RWPE2 (cell line): ENCODE measurements around the gene HM13.

Source experiments
- ATAC-seq: fragments of 200-7000 bp; cut with Tn5 transposase; 3 replicates; pipeline ENCODE4 v1.9.1; 2021; ENCODE audit warnings: low read depth
- DNase-seq: peaks from one replicate; pipeline ENCODE4 v3.0.0-alpha.2; 2020; ENCODE audit warnings: low spot score
- H3K27ac ChIP-seq: fragments of 450-650 bp; 2 replicates; pipeline ENCODE4 v1.5.1; 2017; ENCODE audit warnings: mild to moderate bottlenecking; ENCODE audit not compliant: poor library complexity, severe bottlenecking
- H3K27me3 ChIP-seq: fragments of 250-450 bp; sonication (Bioruptor Pico); 2 replicates; pipeline ENCODE4 v1.5.1; 2021; ENCODE audit warnings: mild to moderate bottlenecking, moderate library complexity; ENCODE audit not compliant: insufficient read depth, poor library complexity, severe bottlenecking
- H3K36me3 ChIP-seq: fragments of 250-450 bp; sonication (Bioruptor Pico); 2 replicates; pipeline ENCODE4 v1.5.1; 2020; ENCODE audit warnings: low read depth, mild to moderate bottlenecking, moderate library complexity
- H3K4me1 ChIP-seq: fragments of 250-450 bp; sonication (Bioruptor Pico); 2 replicates; pipeline ENCODE4 v1.5.1; 2021; ENCODE audit warnings: mild to moderate bottlenecking, moderate library complexity; ENCODE audit not compliant: insufficient read depth, poor library complexity, severe bottlenecking
- H3K4me3 ChIP-seq: fragments of 250-450 bp; sonication (Bioruptor Pico); 2 replicates; pipeline ENCODE4 v1.5.1; 2021; ENCODE audit warnings: mild to moderate bottlenecking, moderate library complexity; ENCODE audit not compliant: severe bottlenecking
- H3K9me3 ChIP-seq: fragments of 250-450 bp; sonication (Bioruptor Pico); 2 replicates; pipeline ENCODE4 v1.5.1; 2021; ENCODE audit warnings: mild to moderate bottlenecking, moderate library complexity; ENCODE audit not compliant: severe bottlenecking
- TF ChIP-seq, protein P1 (sequence below): fragments of 450-650 bp; IDR thresholded peaks from one replicate; pipeline ENCODE4 v1.5.1; 2017; ENCODE audit warnings: mild to moderate bottlenecking, moderate library complexity; ENCODE audit not compliant: poor library complexity, severe bottlenecking

Gene HM13

DNA sequence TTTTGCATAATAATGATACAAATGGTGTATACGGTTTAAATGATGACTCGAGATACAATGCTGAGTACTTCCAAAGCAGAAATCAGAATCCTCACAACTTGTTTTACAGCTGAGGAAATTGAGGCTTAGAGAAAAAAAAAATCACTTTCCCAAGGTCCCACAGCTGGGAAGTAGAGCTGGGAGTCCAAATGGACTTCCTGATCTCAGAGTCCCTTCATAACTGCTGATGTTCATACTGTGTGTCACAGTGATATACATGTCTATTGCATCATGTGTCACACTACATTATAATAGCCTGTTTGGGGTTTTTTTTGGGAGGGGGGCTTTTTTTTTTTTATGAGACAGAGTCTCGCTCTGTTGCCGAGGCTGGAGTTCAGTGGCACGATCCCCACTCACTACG lies 8.5 kb downstream of the HM13 start:
- Histone ChIP-seq H3K4me3 (no peak overlapping the region), H3K27ac (peak overlapping the region; percentile 2), H3K9me3 (no peaks in the 10 kb centered on the region), H3K4me1 (no peaks in the 10 kb centered on the region), H3K36me3 (peaks cover 95% of the 10 kb centered on the region), H3K27me3 (no peaks in the 10 kb centered on the region)
- no peak for DNase-seq
- TF ChIP-seq, protein P1, sequence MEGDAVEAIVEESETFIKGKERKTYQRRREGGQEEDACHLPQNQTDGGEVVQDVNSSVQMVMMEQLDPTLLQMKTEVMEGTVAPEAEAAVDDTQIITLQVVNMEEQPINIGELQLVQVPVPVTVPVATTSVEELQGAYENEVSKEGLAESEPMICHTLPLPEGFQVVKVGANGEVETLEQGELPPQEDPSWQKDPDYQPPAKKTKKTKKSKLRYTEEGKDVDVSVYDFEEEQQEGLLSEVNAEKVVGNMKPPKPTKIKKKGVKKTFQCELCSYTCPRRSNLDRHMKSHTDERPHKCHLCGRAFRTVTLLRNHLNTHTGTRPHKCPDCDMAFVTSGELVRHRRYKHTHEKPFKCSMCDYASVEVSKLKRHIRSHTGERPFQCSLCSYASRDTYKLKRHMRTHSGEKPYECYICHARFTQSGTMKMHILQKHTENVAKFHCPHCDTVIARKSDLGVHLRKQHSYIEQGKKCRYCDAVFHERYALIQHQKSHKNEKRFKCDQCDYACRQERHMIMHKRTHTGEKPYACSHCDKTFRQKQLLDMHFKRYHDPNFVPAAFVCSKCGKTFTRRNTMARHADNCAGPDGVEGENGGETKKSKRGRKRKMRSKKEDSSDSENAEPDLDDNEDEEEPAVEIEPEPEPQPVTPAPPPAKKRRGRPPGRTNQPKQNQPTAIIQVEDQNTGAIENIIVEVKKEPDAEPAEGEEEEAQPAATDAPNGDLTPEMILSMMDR, result no peak
- ATAC-seq, result no peak

DNA sequence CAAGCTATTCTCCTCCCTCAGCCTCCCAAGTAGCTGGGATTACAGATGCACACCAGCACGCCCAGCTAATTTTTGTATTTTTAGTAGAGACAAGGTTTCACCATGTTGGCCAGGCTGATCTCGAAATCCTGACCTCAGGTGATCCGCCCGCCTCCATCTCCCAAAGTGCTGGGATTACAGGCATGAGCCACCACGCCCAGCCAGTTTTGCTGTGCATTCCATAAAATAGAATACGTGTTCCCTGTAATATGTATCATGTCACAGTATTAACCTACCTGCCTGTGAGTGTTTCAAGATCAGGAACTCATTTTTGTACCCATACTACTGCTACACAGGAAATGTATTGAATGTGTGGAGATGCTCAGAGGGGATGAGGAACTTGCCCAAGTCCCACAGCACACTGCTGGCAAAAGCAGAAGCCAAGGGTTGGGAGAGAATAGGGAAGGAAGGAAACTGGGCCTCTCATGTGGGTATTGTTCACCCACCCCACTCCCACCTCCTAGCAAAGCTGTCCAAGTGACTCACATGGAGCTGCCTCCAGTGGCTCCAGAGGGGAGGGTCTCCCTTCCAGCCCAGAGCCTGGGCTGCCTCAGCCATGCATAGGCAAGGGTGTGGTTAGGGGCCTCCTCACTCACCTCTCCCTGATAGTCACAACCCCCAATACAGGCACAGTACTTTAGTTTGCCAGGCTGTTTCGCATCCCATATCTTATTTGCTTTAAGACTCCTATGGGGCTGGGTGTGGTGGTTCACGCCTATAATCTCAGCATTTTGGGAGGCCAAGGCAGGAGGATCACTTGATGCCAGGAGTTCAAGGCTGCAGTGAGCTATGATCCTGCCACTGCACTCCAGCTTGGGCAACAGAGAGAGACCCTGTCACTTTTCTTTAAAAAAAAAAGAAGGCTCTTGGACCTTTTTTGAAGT lies 9.4 kb downstream of the HM13 start:
- no peaks in the 10 kb centered on the region for H3K27me3 ChIP-seq
- H3K4me3 ChIP-seq, result no peak overlapping the region
- TF ChIP-seq, protein P1, result no peak
- DNase-seq (no peak), ATAC-seq (peak; percentile 75)
- no peaks in the 10 kb centered on the region for H3K4me1 ChIP-seq
- H3K9me3 ChIP-seq, result no peaks in the 10 kb centered on the region
- H3K36me3 ChIP-seq, result peaks cover 96% of the 10 kb centered on the region
- H3K27ac ChIP-seq, result peak overlapping the region; percentile 2

DNA sequence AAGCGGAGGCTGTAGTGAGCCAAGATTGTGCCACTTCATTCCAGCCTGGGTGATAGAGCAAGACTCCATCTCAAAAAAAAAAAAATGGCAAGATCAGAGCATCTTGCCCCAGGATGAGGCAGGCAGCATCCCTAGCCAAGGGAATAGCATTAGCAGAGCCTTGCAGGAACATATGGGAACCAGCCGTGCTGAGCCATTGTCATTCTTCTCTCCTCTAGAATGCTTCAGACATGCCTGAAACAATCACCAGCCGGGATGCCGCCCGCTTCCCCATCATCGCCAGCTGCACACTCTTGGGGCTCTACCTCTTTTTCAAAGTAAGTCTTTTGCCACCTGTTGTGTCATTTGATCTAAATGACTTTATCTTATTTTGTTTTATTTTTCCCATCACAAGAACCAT lies 13.0 kb downstream of the HM13 start:
- no peak overlapping the region for H3K27ac ChIP-seq
- H3K36me3 ChIP-seq, result peaks cover 96% of the 10 kb centered on the region
- TF ChIP-seq, protein P1, result no peak
- H3K27me3 ChIP-seq, result no peaks in the 10 kb centered on the region
- H3K4me1 ChIP-seq, result no peaks in the 10 kb centered on the region
- DNase-seq (no peak), ATAC-seq (no peak)
- H3K4me3 ChIP-seq, result no peak overlapping the region
- H3K9me3 ChIP-seq, result no peaks in the 10 kb centered on the region

DNA sequence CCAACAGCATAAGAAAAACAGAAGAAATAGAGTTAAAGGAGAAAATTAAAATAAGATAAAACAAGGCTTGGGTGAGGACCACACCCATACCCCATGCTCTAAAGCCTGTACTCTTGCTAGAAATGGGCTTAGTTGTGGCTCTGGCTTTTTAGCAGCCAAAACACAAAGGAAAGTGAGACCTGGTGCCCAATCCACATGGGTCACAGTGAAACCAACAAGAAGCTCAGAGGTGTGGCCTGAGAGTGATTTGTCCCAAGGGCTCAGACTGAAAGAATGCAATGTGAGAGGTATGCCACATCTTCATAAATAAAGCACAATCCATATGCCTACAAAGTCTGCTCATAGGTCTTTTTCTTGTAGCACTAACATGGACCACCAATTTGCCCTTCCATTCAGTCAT lies 21.1 kb downstream of the HM13 start:
- Histone ChIP-seq H3K27me3 (no peaks in the 10 kb centered on the region), H3K36me3 (peaks cover 100% of the 10 kb centered on the region), H3K4me3 (no peak overlapping the region), H3K9me3 (no peaks in the 10 kb centered on the region), H3K27ac (no peak overlapping the region), H3K4me1 (no peaks in the 10 kb centered on the region)
- ATAC-seq (no peak), DNase-seq (no peak)
- TF ChIP-seq, protein P1, result no peak

DNA sequence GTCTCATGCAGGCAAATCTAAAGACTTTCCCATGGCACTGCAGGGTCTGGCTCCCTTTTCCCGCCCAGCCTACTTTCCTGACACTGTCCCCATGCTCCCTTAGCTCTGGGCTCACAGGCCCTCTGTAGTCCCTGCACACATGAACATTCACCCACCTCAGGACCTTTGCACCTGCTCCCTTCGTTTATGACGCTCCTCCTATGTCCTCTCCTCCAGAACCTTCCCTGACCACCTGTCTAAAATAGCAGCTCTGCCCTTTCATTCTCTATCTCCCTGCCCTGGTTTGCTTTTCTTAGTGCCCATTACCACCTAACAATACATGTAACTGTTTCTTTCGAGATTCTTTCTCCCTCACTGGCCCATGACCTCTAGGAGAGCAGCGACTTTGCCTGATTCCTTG lies 22.3 kb downstream of the HM13 start:
- Histone ChIP-seq H3K4me3 (no peak overlapping the region), H3K27me3 (no peaks in the 10 kb centered on the region), H3K36me3 (peaks cover 100% of the 10 kb centered on the region), H3K4me1 (peaks cover 1% of the 10 kb centered on the region), H3K9me3 (no peaks in the 10 kb centered on the region), H3K27ac (no peak overlapping the region)
- no peak for ATAC-seq
- TF ChIP-seq, protein P1, result no peak
- DNase-seq, result no peak
